Activated CD8-positive, alpha-beta memory T cell treated with anti-CD3 and anti-CD28 coated beads, Interleukin-2, amount 50 U/mL, for 1 hour (primary cell): ENCODE data around the gene TBPL1.
A peak's percentile ranks its signal among the peaks of the same experiment; 100 is the strongest.
"Not testable (repeated sequence)": the region's sequence is repeated elsewhere in the genome, so short reads cannot be mapped to it uniquely, and the experiment has no call there.

Source experiments
- DNase-seq: peaks from one replicate; pipeline ENCODE4 v3.0.0-alpha.2; 2020; ENCODE audit errors: extremely low read depth

Gene TBPL1

DNA sequence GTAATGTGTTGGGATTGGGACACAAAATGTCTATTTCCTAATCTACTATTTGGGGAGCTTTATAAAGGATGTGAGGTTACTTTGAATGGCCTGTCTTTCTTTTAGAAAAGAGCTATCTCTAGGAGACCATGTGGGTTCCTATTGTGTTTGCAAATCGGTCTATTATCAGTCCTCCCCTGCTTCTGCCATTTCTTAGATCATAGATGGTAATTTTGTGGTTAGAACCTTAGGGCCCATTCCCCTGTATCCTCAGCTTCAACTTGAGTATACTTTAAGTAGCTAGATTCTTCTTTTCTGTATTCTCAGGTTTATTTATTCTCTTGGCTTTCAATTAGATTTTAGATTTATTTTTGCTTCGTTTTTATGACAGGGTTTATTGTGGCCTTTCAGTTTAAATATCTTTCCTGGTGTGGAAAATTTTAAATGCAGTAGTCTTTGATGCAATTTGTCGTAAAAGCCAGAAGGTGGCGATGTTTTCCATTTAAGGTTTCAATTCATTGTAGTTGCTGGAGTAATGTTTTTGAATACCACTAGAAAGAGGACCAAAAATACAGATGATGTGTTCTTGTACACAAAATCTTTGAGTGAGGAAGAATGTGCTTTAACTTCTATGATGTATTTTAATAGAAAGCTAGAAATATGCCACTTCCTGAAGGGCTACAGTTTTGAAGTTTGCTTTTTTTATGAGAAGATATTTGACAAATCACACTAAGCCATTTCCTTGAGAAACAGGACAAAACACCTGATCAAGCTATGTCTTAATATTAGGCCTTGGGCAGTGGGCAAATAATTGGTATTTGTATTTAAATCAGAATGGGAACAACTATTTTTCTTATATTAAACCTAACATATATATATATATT lies 20.3 kb downstream of the TBPL1 start:
- no peak for DNase-seq

DNA sequence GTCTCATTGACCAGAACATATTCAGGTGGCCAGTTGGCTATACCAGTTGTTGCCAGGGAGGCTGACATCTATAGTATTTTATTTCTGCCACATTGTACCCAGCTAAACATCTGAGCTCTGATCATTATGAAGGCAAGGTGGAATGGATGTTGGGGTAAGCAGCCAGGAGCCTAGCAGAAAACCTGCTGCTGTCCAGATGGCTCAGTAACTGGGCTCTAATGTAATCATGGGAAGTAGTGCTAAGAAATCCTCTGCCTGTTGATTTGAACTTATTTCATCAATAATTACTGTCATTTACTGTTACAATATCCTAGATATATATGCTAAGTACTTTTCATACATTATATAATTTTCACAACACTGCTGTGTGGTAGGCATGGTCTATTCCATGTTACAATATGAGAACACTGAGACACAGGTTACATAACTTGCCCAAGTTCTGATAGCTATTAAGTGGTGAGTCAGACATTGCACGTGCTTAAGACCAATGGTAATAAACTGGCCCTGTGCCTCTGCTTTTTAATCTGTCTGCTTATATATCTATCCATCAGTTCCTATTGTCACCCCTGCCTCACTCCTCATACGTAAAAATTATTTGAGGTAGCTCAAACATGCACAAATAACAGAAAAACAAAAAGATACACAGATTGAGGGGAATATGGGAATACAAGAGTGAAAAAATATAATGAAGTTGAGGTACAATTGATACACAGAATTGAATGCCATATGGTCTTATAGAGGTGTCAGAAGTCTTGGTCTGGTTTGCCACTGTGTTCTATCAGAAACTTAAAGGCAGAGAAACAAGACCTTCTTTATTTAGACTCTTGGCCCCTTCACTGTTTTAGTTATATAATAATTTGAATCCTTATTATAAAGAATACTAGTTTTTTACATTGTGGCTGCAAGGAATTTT lies 25.2 kb downstream of the TBPL1 start:
- DNase-seq, result no peak

DNA sequence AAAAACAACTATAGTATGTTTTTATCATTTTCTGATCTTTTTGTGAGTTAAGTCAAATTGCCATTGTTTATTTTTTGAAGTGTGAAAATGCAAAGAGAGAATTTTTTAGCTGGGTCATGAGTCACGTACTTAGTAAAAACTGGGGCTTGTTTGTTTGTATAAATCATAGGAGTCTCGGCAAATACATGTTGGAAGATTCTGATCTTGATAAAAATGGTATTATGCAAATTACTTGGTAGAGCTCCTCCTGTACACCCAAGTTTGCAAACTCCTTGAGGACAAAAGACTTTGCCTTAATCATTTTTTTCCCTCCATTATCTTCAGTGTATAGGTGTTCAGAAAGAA lies 25.8 kb downstream of the TBPL1 start:
- DNase-seq, result no peak

DNA sequence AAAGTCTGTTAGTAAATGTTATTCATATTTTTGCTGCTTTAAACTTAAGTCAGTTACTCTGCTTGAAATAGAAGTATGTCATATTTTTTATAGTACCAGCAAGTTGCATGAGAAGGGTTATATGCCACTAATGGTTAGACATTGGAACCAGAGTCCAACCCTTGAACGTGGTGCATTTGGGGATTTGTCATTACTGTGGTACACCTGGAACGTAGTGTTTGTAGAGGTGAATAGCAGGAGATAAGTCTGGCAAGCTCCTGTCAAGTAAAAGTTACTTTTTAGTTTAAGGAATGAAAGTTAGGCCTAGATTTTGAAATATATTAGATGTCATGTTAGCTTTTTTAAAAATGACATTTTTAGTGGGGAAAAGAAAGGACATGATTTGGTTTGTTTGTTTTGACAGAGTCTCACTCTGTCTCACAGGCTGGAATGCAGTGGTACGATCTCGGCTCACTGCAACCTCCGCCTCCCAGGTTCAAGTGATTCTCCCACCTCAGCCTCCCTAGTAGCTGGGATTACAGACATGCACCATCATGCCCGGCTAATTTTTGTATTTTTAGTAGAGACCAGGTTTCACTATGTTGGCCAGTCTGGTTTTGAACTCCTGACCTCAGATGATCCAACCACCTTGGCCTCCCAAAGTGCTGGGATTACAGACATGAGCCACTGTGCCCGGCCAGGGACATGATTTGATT lies 26.4 kb downstream of the TBPL1 start:
- not testable (repeated sequence) for DNase-seq

DNA sequence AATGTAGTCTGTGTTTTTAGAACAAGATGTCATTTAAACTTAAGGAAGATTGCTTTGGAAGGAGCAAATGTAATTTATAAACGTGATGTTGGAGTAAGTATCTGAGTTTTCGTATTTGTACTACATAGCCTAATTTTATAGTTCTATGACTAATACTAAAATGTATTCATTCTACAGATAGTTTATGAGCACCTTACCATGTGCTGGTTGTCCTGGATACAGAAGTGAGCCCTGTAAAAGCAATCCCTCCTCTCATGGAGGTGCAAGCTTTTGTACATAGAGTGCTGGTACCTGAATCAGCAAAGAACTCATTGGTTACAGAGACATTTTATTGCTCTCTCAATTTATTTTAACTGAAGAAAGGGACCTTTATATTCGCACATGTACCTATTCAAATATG lies 27.1 kb downstream of the TBPL1 start:
- no peak for DNase-seq

DNA sequence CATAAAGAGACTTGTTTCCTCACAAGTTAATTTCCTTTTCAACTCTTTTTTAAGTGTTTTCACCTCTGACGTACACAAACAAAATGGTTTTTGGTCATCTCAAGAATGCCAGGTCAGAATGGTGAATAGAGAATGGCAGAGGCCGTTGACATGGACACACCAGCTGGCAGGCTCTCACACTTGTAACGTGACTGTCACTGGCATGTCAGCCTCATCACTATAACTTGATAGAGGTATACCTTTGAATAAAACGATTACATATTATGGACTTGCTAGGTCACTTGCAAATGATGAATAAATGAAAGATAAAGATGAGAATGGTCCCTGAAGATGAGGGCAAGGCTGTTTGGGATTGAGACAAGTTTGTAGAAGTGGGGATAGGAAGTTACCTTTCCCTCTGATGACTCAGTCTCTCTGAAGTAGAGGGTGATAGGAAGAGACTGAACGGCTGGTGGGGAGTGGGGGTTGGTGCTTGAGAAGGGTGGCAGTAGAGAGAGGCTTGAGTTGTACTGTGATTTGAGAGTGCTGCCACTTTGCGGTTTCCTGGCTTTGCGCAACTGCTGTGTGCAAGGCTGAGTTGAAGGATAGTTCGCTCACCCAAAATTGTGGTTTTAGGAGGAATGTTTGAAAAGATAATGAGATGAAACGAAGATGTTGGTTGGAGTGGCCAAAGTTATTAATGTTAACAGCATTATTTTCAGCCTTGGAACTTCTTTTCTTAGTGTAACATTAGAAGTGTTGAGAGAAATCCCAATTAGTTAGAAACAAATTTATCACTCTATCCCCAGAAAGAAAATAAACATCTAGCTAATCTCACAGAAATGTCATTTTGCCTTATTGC lies 30.3 kb downstream of the TBPL1 start:
- peak; percentile 10 for DNase-seq

DNA sequence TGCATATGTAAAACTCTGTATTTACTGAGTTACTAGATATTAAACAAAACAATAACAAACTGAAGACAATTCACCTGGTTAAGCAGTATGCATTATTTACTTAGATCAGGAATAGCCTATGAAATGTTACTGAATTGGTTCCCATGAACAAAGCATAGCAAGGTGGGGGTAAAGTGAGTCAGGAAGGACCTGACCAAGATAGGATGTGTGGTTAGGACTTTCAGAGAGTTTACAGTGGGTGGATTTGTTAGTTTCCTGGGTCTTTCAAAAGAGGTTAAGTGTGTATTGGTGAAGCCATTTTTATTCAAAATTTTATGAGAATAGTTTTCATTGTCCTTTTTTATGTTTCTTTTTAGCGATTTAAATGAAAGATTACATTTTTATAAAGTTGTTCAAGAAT lies 32.9 kb downstream of the TBPL1 start:
- DNase-seq, result no peak

DNA sequence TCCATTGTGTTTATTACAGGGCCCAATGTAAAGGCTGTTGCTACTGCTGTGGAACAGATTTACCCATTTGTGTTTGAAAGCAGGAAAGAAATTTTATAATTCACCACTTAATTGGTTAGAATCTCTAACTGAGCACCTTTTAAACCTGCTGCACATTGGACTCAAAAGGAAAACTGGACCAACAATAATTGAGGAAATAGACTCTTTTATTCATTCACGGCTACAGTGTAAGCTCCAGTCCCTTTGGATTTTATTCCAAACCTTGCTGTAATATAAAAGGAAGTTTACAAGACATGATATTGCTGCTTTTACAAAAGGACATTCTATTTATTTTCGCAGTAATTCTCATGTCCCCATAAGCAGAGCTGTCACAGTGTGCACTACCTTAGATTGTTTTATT lies 33.9 kb downstream of the TBPL1 start:
- no peak for DNase-seq

DNA sequence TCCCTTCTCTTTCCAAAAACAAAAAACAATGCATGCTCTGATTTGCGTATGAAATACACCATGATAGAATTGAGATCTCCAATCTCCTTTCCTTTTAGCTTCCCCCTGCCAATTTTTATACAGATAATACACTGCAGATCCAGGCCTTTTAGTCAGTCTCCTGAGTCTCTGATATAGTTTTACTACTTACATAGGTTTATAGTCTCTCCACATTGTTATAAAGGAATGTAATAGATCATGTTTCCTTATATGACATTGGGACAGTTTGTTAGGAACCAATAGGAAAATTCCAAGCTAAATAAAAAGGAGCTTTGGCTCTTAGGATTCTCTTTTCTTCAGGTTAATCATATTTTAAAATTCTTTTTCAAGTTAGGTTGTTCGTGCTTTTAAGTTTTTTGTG lies 36.5 kb downstream of the TBPL1 start:
- DNase-seq, result no peak

DNA sequence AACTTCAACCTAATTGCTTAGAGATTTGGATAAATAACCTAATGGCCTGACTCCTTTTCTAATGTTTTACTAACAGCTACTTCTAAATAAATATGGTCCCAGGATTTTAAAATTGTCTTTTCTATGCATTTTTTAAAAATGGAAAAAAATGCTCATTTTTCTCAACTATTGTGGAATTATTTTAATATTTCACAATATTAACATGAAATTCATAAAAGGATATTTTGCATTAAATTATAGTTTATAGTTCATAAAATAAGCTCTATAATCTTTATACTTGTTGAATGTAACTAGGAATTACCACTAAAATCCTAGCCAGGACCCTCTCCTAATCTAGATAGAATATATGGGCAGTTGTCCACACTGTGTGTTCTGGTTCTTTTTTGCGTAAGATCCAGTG lies 37.3 kb downstream of the TBPL1 start:
- DNase-seq, result no peak

DNA sequence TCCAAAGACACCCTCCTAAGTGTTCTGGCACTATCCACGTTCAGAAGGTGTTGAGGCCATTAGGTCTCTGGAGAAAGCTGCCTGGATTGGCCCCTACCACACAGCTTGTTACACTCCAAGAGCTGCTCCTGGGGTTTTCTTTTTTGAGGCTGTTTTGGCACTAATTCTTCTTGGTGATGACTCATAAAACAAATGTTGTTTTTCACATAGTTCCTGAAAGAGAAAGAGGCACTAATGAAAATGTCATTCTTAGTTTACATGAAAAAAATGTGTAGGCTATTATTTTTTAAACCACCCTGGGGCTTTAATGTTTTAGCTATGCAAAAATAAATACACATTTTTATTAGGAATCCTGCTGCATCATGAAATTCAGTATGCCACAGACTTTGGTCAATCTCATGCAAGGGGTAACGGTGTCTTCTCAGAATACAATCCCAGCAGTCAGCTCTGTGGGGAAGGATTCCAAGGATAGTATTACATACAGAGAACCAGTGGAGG lies 38.1 kb downstream of the TBPL1 start:
- no peak for DNase-seq

DNA sequence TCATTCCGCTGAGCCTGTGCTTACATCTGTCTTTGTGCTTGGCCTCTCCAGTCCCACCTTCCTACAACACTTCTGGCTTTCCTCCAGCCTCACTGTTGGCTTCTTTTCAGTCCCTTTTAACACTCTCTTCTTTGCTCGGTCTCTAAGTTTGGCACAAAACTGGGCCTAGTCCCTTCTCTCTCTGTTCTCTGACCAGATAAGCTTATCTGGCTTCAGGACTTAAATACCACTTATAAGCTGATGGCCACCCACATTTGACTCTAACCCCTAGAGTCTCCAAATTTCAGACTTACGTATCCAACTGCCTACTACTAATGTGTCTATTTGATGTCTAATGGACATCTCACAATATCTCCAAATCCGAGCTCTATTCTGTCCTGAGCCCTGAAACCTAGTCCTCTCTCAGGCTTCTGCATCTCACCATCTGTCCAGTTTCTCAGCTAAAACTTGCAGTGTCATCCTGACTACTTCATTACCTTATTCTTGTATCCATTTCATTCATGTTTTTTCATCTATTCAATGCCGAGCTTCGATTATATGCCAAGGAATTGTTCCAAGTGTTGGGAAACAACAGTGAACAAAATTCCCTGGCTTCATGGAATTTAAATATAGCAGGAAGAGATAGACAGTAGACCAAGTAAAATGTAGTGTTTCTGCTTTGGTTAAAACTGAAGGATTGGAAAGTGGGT lies 40.1 kb downstream of the TBPL1 start:
- no peak for DNase-seq

DNA sequence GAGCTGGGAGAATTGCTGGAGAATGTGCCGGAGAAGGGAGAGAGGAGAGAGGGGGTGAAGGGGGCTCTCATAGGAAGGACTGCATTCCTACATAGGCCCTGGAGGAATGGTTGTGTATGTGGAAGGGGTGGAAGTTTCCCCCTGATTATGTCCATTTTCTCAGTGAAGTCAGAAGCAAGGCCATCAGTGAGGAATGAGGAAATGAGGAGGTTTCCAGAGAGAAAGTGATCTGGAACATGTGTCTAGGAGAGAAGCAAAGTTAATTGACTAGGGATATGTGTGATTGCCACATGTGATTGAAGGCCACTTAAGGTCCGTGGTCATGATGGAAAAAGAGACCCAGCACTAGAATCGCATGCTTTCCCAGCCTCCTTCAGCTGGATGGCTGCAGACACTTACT lies 42.3 kb downstream of the TBPL1 start:
- no peak for DNase-seq

DNA sequence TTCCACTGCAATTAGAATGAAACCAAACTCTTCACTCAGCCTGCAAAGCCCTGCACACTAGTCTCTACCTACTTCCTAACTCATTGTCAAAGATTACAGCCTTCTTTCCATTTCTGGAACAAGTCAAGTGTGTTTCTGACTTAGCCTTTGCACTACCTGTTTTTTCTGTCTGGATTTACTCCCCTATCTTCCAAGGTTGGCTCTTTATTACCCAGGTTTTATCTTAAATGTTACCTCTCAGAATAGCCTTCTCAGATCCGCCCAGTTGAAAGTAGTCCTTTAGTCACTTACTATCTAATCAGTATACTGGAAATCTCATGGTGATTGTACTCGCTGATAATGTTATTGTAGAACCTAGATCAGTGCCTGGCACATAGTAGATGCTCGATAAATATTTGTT lies 42.7 kb downstream of the TBPL1 start:
- no peak for DNase-seq

DNA sequence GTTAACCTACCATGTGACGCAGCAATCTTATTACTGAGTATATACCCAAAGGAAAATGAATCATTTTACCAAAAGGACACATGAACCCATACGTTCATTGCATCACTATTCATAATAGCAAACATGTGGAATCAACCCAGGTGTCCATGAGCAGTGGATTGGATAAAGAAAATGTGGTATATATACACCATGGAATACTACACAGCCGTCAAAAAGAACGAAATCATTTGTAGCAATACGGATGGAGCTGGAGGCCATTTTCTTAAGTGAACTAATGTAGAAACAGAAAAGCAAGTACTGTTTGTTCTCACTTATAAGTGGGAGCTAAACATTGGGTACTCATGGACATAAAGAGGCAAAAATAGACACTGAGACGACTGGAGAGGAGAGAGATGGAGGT lies 44.2 kb downstream of the TBPL1 start:
- no peak for DNase-seq

DNA sequence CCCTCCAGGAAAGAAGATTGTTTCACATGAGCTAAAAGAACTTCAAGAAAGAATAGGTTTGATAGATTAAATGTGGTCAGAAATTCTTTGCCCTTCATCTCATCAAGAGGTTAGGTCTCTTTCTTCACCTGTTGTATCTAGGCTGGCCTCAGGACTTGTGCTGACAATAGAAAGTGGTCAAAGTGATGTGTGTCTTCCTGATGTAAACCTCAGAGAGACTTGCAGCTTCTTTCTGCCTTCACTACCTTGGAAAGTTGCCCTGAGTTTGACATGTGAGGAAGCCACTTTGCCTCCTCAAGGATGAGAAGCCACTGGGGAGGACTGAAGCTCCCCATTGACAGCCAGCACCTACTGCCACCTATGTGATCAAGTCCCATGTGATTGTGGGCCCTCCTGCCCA lies 46.3 kb downstream of the TBPL1 start:
- no peak for DNase-seq

DNA sequence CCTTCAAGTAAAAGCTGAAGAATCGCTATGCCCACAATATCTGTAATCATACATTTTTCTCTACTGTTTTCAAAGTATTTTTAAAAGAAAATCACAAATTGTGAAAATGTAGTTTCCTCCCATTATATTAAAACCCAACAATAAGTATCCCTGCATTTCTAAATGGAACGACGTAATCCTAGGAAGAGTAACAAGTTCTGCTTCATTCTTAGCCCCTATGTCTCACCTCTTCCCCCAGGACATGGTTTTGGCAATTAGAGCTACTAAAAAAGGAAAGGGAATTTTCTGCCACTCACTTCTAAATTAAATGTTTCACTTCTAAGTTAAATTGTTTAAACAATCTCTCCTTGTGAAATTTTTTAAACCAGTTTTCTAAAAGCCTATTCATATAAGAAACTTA lies 47.4 kb downstream of the TBPL1 start:
- no peak for DNase-seq

DNA sequence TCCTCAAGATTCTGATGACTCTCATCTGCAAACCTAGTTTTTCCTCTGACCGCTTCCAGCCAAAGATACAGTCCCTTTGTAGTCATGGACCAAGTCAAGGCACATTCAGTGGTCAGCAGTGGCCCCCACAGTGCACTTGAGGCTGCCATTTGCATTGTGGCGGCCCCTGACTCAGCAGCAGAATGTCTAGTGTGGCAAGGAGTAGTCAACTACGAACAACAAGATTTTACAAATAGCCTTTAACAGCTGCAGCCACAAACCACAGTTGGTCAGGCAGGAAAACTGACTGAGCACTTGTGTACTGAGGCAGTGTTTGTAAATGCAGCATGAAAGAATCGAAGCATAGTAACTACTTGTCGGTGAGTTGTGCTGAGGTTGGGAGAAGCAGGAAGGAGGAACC lies 49.8 kb downstream of the TBPL1 start:
- no peak for DNase-seq

DNA sequence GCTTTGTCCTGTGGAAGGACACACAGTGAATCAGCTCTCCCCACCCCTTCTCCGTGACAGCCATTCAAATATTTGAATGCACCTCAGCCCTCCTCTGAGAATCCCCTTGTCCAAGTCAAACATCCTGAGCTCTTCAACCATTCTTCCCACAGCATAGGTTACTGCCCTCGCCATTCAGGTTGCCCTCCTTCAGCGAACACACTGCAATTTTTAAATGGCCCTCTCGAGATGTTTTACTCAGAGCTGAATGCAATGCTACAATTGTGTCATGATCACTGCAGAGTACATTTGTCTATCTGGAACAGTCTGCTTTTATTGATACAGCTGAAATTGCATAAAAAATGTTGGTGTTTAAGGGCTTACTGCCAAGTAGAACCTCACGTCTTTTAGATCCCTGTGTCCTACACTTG lies 50.5 kb downstream of the TBPL1 start:
- DNase-seq, result no peak

DNA sequence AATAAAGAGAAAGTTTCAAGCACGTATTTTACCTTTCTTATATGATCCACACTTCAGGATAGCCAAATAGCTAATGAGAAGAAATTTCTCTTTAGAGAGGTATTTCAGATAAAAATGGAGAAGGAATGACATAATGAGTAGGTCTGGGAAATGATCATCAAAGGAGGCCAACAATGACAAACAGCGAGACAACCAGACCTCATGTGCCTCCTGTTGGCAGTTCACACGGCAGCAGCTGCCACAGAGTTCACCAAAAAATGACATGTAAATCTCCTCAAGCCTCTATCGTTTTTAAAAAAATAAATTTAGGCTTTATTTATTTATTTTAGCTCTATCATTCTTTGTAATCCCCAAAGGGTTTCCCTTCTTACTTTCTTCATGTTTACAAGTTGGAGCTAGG lies 51.7 kb downstream of the TBPL1 start:
- no peak for DNase-seq

DNA sequence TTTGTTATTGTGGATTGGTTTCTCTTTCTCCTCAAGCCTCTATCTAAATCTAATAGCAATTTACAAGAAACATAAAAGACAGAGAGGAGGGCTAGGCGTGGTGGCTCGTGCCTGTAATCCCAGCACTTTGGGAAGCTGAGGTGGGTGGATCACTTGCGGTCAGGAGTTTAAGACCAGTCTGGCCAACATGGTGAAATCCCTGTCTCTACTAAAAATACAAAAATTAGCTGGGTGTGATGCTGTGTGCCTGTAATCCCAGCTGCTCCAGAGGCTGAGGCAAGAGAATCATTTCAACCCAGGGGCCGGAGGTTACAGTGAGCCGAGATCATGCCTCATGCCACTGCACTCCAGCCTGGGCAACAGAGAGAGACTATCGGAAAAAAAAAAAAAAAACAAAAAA lies 52.8 kb downstream of the TBPL1 start:
- DNase-seq, result no peak
